ENCODE measurements around the gene LSM10.

The LSM10 gene

DNA sequence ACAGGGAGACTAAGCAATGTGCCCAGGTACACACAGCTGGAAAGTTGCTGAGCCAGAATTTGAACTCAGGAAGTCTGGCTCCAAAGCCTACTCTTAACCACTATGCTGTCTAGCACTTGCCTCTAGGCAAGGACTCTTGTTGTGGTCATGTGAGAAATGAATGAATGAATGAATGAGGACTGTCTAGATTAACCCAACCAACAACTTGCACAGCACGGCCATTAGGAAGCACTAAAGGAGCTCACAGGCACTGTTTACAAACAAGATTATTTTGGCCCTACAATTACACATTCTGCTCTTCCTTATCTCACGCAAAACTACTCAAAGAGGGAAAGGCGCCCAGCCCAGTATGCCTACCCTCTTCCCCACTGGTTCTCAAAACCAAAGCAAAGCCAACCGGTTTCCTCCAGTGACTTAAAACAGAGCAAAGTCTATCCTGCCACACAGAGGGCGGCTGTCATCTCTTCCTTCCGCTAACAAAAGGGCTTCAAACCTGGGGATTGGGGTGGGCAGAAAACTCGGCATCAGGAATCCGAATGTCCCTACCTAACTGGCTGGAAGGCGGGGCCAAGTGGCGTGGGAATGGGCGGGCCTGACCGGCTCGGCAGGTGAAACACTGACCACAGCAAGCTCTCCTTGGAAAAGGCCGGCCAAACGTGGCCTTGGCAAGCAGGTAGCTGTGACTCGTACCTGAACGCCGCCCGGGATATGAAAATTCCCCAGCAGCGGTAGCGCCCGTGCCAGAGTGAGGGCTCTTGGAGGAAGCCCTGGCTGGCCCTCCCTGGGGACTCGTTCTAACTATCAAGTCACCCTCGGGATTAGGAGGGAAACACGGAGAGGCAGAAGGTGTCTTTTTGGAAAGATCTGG lies 12.9 kb downstream of the LSM10 start:
- intact Hi-C loops (cut with micrococcal nuclease) = loop anchor here (5.0 kb wide), 1 partner anchor 38 kb away; no protein-coding TSS in a partner anchor
- Mint-ChIP-seq H3K27me3 (no peaks in the 10 kb centered on the region), H3K4me3 (peak overlapping the region; percentile 78), H3K36me3 (ENCODE audit: low read depth) (peaks cover 56% of the 10 kb centered on the region), H3K27ac (peak overlapping the region; percentile 100), H3K4me1 (ENCODE audit: low read depth) (peaks cover 74% of the 10 kb centered on the region), H3K9me3 (no peaks in the 10 kb centered on the region)

DNA sequence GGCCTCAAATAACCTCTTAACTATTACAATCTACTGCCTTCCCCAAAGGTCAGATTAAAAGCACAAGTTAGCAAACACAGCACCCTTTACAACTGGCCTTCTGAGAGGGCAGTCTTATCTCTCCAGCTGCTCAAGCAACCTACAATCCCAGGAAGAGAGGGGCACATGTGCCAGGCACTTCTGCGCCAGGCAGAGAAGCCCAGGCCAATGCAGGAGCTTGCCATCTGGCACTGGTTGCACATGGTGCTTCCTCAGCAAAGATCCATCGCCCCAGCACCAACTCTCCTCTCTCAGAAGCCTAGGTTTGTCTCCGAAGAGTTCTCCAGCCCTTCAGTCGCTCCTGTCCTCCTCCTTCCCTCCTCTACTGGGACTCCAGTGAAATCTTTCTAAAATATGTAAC lies 14.5 kb downstream of the LSM10 start:
- Mint-ChIP-seq H3K27ac (peak overlapping the region; percentile 100), H3K36me3 (ENCODE audit: low read depth) (peaks cover 55% of the 10 kb centered on the region), H3K4me1 (ENCODE audit: low read depth) (peaks cover 78% of the 10 kb centered on the region), H3K27me3 (no peaks in the 10 kb centered on the region), H3K4me3 (peak overlapping the region; percentile 25), H3K9me3 (no peaks in the 10 kb centered on the region)
- intact Hi-C loops (cut with micrococcal nuclease) = no loop called here

DNA sequence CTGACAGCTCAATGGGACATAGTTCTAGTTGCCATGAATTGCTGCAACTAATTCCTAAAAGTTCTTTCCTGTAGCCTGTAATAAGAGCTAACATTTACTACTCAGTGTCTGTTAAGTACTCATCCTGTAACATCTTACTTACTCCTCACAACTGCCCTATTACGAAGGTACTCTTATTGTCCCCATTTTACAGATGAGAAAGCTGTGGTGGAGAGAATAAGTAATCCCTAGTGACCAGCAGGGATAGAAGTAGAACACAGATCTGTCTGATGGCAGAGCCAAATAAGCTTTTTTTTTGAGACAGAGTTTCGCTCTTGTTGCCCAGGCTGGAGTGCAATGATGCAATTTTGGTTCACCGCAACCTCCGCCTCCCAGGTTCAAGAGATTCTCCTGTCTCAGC lies 15.0 kb downstream of the LSM10 start:
- no peak overlapping the region for H3K4me3 Mint-ChIP-seq
- no peak overlapping the region for H3K27ac Mint-ChIP-seq
- H3K36me3 Mint-ChIP-seq (ENCODE audit: low read depth) = peaks cover 55% of the 10 kb centered on the region
- intact Hi-C loops (cut with micrococcal nuclease) = no loop called here
- H3K27me3 Mint-ChIP-seq = no peaks in the 10 kb centered on the region
- no peaks in the 10 kb centered on the region for H3K9me3 Mint-ChIP-seq
- peaks cover 80% of the 10 kb centered on the region for H3K4me1 Mint-ChIP-seq (ENCODE audit: low read depth)

DNA sequence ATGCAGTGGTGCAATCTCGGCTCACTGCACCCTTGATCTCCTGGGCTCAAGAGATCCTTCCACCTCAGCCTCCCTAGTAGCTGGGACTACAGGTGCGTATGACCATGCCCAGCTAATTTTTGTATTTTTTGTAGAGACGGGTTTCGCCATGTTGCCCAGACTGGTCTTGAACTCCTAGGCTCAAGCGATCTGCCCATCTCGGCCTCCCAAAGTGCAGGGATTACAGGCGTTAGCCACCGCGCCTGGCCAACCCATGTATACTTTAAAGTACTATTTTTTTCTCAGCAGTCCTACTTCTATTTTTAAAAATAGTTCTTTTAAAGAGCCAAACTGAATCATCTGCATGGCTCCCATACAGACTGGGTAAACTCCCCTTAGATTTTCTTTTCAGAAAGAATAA lies 15.5 kb downstream of the LSM10 start:
- intact Hi-C loops (cut with micrococcal nuclease) = no loop called here
- peaks cover 55% of the 10 kb centered on the region for H3K36me3 Mint-ChIP-seq (ENCODE audit: low read depth)
- peaks cover 79% of the 10 kb centered on the region for H3K4me1 Mint-ChIP-seq (ENCODE audit: low read depth)
- no peak overlapping the region for H3K4me3 Mint-ChIP-seq
- H3K27me3 Mint-ChIP-seq = no peaks in the 10 kb centered on the region
- no peak overlapping the region for H3K27ac Mint-ChIP-seq
- no peaks in the 10 kb centered on the region for H3K9me3 Mint-ChIP-seq

DNA sequence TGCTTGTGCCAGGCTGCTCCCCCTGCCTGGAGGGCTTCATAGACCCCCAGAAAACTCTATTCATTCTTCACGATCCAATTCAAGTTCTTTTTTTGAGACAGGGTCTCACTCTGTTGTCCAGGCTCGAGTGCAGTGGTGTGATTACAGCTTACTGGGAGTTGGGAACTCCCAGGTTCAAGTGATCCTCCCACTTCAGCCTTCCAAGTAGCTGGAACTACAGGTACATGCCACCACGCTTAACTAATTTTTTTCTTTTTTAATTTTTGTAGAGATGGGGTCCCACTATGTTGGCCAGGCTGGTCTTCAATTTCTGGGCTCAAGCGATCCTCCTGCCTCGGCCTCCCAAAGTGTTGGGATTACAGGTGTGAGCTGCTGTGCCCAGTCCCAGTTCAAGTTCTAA lies 16.3 kb downstream of the LSM10 start:
- peak overlapping the region; percentile 45 for H3K27ac Mint-ChIP-seq
- H3K36me3 Mint-ChIP-seq (ENCODE audit: low read depth) = peaks cover 56% of the 10 kb centered on the region
- H3K4me3 Mint-ChIP-seq = no peak overlapping the region

DNA sequence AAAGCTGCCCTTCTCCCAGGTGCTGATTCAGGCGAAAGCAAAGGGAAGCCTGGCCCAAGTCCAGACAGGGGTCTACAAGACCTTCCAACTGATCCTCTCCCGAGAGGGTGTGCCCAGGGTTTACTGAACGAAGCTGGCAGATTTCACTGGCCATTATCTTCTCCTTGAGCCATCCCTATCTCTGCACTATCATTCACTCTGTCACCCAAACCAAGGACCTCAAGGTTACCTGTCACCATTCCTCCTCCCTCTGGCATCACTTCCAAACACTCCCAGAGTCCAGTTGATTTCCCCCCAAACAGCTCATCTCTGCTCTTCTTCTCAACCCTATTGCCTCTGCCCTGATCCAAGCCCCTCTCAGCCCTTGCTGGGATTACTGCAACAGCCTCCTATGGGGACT lies 16.9 kb downstream of the LSM10 start:
- no peak overlapping the region for H3K4me3 Mint-ChIP-seq
- no peaks in the 10 kb centered on the region for H3K9me3 Mint-ChIP-seq
- H3K36me3 Mint-ChIP-seq (ENCODE audit: low read depth) = peaks cover 62% of the 10 kb centered on the region
- intact Hi-C loops (cut with micrococcal nuclease) = no loop called here
- no peaks in the 10 kb centered on the region for H3K27me3 Mint-ChIP-seq
- peak overlapping the region; percentile 45 for H3K27ac Mint-ChIP-seq
- H3K4me1 Mint-ChIP-seq (ENCODE audit: low read depth) = peaks cover 78% of the 10 kb centered on the region

More for the DNA sequence above, 16.3 kb downstream of the LSM10 start:
- intact Hi-C loops (cut with micrococcal nuclease) = no loop called here
- no peaks in the 10 kb centered on the region for H3K27me3 Mint-ChIP-seq
- H3K4me1 Mint-ChIP-seq (ENCODE audit: low read depth) = peaks cover 72% of the 10 kb centered on the region
- no peaks in the 10 kb centered on the region for H3K9me3 Mint-ChIP-seq

DNA sequence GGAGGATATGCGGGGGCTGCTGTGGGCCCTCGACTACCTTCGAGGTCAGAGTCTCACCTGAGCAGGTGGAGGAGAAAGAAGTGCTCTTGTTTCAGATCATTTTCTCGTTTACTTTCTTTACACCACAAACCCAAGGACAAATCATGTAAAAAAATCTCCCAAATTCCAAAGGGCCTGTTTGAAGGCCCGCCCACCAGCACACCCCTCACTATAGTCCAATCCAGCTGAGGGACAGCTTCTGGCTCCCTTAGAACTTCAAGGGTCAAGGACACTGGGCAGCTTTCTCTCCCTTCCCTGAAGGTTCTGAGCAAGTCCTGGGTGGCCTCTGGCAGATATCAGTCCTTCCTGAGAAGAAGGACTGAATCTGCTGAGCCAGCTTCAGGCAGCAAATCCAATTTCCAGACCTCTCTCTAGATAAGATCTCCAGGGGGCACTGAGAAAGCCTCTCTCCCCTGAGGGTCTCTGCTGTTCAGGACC lies 17.5 kb downstream of the LSM10 start:
- no peaks in the 10 kb centered on the region for H3K9me3 Mint-ChIP-seq
- peaks cover 61% of the 10 kb centered on the region for H3K36me3 Mint-ChIP-seq (ENCODE audit: low read depth)
- peaks cover 81% of the 10 kb centered on the region for H3K4me1 Mint-ChIP-seq (ENCODE audit: low read depth)
- no peak overlapping the region for H3K4me3 Mint-ChIP-seq
- no peaks in the 10 kb centered on the region for H3K27me3 Mint-ChIP-seq
- H3K27ac Mint-ChIP-seq = peak overlapping the region; percentile 45
- intact Hi-C loops (cut with micrococcal nuclease) = no loop called here

DNA sequence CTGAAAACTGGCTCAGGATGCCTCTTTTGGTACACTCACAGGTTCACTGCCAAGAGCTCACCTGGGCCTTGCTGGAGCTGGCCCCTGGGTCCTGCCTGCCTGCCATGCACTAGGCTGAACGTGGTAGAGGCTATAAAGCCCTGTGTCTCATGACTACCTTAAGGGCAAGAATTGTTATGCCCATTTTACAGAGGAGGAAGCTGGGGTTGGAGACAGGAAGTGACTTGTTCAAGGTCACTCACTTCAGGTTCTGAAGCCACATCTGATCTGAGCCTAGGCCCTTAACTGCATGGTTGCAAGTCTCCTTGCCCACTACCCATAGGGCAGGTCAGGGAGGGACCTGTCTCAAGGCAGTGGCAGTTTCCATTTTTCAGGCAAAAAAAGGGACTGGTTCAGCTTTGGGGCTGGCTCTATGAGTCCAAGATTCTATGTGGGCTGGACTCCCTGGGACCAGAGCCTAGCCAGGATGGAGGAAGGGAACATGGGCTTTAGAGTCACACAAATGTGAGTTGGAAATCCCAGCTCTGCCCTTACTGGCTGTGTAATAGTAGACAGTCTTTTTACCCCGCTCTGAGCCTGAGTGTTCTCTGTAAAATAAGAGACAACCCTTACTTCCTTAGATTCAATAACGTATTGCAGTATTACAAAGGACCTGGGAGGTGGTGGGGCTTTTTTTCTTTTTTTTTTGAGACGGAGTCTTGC lies 19.8 kb downstream of the LSM10 start:
- Mint-ChIP-seq H3K27me3 (no peaks in the 10 kb centered on the region), H3K27ac (peak overlapping the region; percentile 67), H3K36me3 (ENCODE audit: low read depth) (peaks cover 48% of the 10 kb centered on the region), H3K9me3 (no peaks in the 10 kb centered on the region), H3K4me1 (ENCODE audit: low read depth) (peaks cover 82% of the 10 kb centered on the region), H3K4me3 (no peak overlapping the region)
- intact Hi-C loops (cut with micrococcal nuclease) = no loop called here

DNA sequence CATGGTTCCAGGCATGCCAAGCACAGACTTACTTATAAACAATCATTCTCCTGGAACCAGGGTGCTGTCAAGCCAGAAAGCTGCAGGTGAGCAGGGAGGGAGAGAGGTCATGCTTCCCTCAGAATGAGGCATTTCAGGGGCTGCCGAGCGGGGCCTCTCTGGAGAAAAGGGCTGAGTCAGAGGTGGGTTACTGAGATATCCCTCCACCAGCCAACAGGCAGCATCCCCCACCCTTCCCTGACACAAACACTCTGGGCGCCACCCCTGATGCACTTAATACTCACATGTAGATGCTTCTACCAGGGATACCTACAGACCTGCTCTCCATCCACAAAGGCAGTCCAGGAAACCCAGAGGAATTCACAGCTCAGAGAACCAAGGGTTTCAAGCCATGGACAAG lies 25.1 kb downstream of the LSM10 start:
- intact Hi-C loops (cut with micrococcal nuclease) = no loop called here
- Mint-ChIP-seq H3K27me3 (no peaks in the 10 kb centered on the region), H3K9me3 (no peaks in the 10 kb centered on the region), H3K36me3 (ENCODE audit: low read depth) (peaks cover 38% of the 10 kb centered on the region), H3K4me3 (no peak overlapping the region), H3K4me1 (ENCODE audit: low read depth) (peaks cover 78% of the 10 kb centered on the region), H3K27ac (peak overlapping the region; percentile 97)

DNA sequence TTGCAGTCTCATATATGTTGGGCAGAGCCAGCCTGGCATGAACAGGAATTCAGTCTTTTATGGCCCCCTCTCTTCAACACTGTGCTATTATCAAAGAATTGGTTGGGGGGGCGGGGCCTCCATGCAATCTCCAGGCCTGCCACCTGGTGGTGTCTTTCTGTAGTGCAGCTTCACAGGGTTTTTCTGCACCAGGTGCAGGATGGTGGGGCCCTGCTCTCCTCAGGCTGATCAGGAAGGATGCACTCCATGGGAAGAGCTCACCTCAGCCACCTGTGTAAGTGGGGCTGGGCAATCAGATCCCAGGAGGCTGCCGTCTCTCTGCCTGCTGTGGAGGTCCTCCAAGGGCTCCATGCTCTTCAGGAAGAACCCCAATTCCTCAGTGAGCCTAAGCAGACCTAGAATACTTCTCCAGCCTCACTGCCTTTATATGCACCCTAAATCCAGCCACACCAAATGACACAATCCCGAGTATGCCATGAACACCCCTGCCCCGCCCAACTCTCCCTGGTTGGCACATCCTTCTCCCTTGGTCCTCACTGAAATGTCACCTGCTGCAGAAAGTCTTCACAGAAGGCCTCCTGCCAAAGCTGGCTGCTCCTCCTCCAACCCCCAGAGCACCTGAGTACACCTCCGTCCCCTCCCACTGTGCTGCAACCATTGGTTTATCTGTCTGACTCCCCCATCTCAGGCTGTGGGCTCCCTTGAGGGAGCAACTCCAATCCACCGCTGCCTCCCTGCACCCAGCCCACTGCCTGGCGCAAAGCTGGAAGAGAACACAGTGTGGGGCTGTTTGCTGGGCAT lies 28.4 kb downstream of the LSM10 start:
- no peaks in the 10 kb centered on the region for H3K27me3 Mint-ChIP-seq
- H3K4me1 Mint-ChIP-seq (ENCODE audit: low read depth) = peaks cover 85% of the 10 kb centered on the region
- H3K9me3 Mint-ChIP-seq = no peaks in the 10 kb centered on the region
- peak overlapping the region; percentile 97 for H3K27ac Mint-ChIP-seq
- no peak overlapping the region for H3K4me3 Mint-ChIP-seq
- intact Hi-C loops (cut with micrococcal nuclease) = loop anchor here (1.0 to 5.0 kb wide), 4 partner anchors 27 to 62 kb away; partner anchors contain the start of genes EVA1B and SH3D21
- peaks cover 42% of the 10 kb centered on the region for H3K36me3 Mint-ChIP-seq (ENCODE audit: low read depth)

DNA sequence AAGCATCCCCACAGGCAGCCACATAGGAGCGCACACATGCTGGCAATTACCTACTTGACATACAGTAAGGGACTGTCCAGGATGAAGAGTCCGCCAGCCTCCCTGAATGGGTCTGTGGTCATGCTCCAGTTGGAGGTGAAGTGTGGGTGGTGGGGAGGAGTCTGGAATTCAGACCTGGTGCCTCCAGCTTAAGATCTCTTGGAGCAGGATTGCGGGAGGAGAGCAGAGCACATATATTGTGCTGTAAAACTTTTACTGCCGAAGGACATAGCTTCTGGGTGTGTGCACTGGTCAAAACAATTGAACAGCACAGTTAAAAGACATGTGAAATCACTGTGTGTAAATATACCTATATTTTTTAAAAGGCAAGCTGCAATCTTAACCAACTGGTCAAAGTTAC lies 29.9 kb downstream of the LSM10 start:
- peaks cover 70% of the 10 kb centered on the region for H3K4me1 Mint-ChIP-seq (ENCODE audit: low read depth)
- peak overlapping the region; percentile 86 for H3K27ac Mint-ChIP-seq
- H3K9me3 Mint-ChIP-seq = no peaks in the 10 kb centered on the region
- peaks cover 42% of the 10 kb centered on the region for H3K36me3 Mint-ChIP-seq (ENCODE audit: low read depth)
- intact Hi-C loops (cut with micrococcal nuclease) = loop anchor here (2.0 to 5.0 kb wide), 3 partner anchors 45 to 60 kb away; partner anchors contain the start of genes EVA1B and SH3D21
- H3K27me3 Mint-ChIP-seq = no peaks in the 10 kb centered on the region
- H3K4me3 Mint-ChIP-seq = no peak overlapping the region

DNA sequence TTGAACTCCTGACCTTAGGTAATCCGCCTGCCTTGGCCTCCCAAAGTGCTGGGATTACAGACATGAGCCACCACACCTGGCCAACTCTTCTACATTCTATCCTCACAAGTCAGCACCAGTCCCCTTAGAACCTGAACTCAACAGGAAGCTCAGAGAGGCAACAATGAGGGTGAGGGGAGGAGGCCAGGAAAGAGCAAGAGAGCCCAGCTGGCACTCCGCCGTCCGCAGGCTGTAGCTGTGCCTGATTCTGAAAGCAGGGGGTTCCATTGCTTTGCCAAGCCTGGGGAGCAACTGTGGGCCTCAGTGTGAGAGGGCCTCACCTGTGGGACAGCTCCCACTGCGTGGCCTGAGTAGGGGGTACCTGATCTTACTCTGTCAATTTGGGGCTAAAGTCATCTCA lies 30.6 kb downstream of the LSM10 start:
- peaks cover 63% of the 10 kb centered on the region for H3K4me1 Mint-ChIP-seq (ENCODE audit: low read depth)
- peaks cover 42% of the 10 kb centered on the region for H3K36me3 Mint-ChIP-seq (ENCODE audit: low read depth)
- H3K9me3 Mint-ChIP-seq = no peaks in the 10 kb centered on the region
- H3K4me3 Mint-ChIP-seq = no peak overlapping the region
- no peaks in the 10 kb centered on the region for H3K27me3 Mint-ChIP-seq
- intact Hi-C loops (cut with micrococcal nuclease) = loop anchor here (5.0 kb wide), 2 partner anchors 45 to 60 kb away; partner anchors contain the start of genes EVA1B and SH3D21
- peak overlapping the region; percentile 86 for H3K27ac Mint-ChIP-seq

DNA sequence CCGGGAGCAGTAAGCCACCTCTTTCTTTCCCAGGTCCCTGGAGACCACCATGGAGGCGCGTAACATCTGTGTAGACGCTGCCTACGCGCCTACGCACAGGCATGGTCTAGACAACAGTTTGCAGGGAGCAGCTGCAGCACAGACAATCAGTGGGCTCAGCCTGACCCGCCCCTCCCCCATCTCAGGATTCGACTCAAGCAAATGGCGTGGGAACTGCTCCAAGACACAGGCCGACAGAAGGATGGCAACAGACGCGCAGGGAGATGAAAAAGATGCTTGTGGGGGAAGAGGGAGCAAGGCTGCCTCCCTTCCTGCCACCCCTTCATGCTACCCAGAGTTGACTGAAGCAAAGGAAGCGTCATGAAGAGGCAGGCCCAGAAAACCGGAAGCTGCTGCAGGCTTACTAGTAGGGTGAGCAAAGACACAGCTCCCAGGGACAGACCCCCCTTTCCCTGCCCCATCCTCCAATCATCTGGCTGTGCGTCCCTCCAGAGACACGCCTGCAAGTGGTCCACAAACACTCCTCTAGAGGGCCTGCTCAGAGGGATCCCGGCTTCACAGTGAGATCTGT lies 31.5 kb downstream of the LSM10 start:
- Mint-ChIP-seq H3K27me3 (no peaks in the 10 kb centered on the region), H3K36me3 (ENCODE audit: low read depth) (peaks cover 49% of the 10 kb centered on the region), H3K4me3 (peak overlapping the region; percentile 17), H3K9me3 (no peaks in the 10 kb centered on the region), H3K4me1 (ENCODE audit: low read depth) (peaks cover 60% of the 10 kb centered on the region), H3K27ac (peak overlapping the region; percentile 86)
- intact Hi-C loops (cut with micrococcal nuclease) = loop anchor here (5.0 kb wide), 2 partner anchors 44 to 59 kb away; partner anchors contain the start of genes EVA1B and SH3D21

Measured in dendritic cell treated with granulocyte-macrophage colony-stimulating factor and Interleukin-4, amounts not matched to agents 40 ng/mL and 50 ng/mL, for 4 days (primary cell).